HG02884 (cell line): Measurements from ENCODE around the gene CRYAA.

Source experiments
- ATAC-seq: cut with Tn5 transposase; IDR thresholded peaks from one replicate; pipeline ENCODE4 v1.9.1; 2021; ENCODE audit warnings: mild to moderate bottlenecking, moderate library complexity; ENCODE audit not compliant: unreplicated experiment

The CRYAA gene

DNA sequence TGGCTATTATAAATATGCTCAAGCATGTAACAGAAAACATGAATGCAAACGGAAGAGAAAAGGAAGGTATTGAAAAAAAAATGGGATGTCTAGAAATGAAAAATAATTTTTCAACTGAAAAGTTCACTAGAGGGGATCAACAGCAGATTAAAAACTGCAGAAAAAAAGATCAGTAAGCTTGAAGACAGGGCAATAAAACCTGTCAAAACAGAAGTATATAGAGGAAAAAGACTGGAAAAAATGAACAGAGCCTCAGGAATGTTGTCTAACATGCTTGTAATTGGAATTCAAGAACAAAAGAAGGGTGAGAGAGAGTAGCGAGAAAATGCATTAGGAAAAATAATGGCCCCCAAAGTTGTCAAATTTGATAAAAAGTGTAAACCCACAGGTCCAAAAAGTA is 29.6 kb downstream of the CRYAA start:
- no peak for ATAC-seq

DNA sequence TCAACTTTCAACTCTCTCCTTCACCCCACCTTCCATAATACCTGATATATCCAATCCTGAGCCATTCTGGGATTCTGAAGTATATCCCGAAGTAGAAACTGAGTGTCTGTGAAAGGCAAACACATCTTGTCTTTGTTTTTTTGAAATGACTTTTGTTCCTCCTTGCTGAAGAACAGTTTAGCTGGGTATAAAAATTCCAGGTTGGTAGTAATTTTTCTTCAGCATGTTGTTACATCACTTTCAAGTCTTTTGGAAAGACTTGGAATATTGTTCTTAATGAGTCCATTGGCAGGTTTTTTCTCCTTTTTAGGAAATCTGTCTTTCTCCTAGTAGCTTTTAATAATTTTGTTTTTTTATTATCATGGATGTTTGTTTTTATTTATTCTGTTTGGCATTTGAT is 32.7 kb downstream of the CRYAA start:
- no peak for ATAC-seq

DNA sequence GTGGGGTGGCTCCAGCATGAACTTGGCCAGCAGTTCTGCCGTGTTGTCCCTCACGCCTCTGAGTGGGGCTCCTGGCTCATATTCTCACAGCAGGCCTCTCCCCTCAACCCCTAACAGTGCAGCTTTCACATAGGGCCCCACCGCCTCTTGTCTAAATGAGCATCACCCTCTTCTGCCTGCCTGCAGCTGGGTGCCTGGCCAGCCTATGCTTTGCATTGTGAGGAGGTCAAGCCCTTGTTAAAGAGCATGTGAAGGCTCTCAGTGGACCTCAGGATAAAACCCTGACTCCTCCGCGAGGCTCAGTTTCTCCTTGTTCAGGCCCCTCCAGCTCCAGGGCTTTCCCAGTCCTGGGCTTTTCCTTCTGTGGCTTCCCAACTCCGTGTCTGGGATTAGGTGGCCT is 34.8 kb downstream of the CRYAA start:
- ATAC-seq = no peak

DNA sequence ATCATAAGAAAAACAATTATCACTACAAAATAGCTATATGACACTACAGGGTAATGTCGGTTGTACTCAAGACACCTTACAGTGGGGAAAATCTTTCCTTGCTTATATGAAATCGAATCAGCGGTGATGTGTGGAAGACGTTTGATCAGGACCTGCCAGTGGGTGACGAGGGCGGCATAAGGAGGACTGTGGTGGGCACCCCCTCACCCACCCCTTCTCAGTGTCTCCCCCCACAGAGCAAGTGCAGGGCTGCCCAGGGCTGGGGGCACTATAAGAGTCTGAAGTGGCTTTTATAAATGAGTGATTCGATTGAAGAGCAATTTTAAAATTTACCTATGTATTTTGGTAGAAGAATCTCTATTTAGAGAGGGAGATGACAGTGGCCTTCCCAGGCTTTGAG is 35.8 kb downstream of the CRYAA start:
- ATAC-seq = no peak

DNA sequence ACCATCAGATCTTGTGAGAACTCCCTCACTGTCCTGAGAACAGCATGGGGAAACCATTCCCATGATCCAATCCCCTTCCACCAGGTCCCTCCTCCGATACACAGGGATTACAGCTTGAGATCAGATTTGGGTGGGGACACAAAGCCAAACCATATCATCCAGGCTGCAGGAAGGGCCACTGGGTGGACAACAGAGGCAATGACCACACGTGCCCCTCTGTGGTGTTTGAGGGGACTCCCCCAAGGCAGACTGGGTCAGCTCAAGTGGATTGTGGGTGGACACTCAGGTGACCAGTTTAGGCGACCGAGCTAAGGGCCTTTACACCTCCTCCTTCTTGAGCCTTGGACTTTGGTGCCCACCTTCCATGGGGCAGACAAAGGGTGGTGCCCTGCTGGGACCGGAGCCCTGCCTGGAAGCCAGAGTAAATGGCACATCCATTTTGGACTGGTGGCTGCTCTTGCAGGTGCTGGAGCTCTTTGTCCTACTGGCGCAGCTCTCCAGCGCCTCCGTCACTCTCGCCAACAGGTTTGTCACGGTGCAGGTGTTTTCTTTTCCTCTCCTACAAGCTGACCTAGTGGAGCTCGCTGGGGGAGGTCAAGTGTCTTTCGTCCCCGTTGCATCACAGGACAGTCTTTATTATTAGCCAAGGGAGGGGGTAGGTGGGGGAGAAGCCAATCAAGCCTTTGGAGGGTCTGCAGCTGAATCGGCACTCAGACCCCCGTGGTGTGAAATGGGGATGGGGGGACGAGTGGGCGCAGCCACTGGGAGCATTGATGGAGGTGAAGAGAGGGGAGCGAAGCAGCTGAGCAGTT is 37.6 kb downstream of the CRYAA start:
- ATAC-seq = no peak

DNA sequence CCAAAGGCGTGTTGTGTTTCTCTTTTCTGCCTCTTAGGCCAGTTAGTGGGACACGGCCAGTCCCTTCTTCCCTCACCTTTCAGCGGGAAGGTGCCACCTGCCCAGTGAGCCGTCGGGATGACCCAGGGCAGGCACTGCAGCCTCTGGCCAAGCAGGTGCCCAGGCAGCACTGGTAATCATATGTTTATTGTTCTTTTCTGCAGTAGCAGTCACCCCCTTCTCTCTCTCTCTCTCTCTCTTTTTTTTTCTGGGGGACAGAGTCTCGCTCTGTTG is 38.2 kb downstream of the CRYAA start:
- ATAC-seq = no peak

DNA sequence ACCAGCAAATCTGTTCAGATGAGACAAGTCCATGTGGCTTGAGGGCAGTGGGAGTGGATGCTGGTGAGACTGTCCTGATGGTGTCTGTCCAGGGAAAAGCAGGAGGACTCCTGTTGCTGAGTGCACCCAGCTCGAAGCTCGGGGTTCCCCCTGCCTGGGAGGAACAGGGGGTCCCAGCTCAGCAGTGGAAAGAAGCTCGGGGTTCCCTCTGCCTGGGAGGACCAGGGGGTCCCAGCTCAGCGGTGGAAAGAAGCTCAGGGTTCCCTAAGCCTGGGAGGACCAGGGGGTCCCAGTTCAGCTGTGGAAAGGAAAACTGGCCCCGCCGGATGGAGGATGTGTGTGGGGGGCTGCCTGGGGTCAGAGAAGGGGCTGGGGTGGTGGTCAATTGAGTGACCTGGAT is 39.1 kb downstream of the CRYAA start:
- ATAC-seq = no peak

DNA sequence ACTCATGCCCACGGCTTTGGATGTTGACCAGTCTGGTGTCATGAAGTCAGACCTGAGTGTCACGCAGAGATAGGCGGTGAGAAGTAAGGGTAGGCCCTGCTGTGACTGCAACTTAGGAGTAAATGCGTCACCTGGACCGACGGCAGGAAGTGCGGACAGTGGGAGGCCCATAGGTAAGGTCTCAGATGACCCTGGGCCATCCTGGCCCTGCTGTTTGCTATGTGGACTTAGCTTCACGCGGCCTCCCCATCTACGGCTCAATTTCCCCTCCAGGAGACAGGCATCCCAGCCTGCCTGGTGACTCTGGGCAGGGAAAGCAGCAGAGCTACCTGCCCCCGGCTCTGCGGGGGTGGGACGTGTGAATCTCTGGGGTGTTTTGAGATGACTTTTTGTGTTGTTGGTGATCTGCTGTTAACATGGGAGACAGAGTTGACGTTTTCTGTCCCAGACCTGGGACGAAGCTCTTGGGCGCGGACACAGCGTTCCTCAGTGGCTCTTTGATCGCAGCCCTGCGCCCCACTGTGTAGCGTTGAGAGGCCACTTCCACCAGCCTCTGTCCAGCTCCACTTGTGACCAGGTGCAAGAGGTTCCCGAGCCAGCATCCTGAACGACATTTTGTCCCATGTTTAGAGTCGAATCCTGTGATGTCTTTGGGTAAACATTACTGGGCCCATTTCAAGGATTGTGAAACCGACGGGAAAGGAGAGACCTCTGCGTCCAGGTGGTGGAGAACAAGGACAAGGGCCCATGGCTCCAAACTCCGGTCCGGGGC is 39.9 kb downstream of the CRYAA start:
- ATAC-seq = no peak

DNA sequence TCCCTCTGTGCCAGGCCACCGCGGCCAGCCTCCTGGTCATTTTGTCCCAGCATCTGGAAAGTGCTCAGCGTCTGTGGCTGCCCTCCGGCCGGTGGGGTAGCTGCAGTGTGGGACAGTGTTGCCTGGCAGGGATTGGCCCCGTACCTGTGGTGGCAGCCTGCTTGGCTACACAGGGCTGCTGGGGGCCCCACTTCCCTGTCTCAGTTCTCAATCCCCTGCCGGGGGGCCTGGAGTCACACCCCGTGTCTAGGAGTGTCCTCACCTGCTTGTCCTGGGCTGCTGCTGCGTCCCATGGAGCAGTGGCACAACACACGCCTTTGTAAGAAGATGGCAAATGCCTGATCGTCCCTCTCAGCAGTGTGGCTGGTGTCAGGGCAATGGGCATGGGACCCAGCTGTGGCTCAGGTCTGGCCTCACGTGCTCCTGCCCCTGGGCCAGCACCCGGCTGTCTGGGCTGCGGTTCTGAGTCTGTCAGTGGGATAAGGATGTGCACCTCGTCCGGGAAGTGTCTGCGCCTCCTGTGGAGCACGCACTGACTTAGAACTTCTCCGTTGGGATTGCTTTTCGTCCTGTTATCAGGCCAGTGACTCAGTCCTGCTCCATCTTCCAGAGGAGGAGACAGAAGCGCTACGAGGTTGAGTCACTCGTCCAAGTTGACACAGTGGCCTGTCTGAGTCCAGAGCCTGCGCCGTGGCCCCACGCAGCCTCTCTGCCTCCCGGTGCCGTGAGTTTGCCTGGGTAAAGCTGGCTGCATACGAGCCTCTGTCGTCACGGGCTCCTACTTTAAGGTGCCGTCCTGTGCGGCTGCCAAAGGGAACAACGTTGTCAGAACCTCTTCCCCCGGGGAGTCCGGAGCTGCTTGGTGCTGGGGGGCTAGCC is 41.0 kb downstream of the CRYAA start:
- ATAC-seq = no peak

DNA sequence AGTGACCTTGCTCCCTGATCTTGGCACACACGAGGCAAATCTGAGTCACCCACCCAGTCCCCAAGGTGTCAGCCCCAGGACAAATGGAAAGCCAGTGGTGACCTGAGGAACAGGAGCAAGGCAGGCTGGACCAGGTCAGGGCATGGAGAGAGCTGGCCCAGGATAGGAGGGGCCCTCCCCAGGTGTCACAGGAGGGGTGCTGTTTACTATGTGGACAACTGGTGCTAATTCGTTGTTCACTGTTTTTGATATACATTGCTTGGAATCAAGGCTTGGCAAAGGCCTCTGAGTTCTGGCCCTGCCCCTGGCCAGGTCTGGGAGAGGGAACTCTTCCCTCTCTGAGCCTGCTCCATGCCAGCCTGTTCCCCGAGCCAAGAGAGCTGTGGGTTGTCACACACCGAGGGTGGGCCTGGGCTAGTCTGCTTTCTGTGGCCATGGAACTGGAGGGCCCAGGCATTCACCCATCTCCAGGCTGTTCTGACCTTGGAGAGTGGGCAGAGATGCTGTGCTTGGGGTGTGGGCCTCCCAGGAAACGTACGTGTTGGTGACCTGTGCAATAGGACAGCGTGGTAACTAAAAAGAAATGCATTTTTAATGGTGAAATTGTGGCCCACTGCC is 41.8 kb downstream of the CRYAA start:
- ATAC-seq = no peak

DNA sequence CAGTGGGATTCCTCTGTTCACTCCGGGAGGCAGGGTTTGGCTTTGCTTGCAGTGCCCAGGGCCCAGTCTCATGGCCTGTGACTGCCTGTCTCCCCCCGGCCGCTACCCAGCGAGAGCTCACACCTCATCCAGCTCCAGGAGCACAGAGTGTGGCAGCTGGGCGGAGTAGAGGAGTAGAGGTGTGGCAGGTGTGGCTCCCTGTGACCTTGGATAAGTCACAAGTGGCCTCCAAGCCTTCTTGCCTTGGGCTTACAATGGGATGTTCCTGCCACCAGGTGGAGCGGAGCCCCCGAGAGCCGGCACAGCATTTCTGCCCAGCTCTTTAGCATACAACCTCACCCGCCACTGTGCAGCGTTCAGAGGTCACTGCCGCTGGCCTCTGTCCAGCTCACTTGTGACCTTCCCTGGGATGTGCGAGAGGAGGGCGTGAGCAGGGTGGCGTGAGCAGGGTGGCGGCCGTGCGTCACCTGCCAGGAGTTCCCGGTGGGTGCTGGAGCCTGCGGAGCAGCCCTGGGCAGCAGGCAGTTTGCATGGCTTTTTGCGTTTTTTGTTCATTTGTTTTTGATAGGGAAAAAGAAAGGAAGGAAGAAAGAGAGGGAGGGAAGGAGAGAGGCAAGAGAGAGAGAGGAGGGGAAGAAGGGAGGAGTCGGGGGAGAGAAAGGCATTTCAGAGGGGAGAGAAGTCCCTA is 42.4 kb downstream of the CRYAA start:
- no peak for ATAC-seq

DNA sequence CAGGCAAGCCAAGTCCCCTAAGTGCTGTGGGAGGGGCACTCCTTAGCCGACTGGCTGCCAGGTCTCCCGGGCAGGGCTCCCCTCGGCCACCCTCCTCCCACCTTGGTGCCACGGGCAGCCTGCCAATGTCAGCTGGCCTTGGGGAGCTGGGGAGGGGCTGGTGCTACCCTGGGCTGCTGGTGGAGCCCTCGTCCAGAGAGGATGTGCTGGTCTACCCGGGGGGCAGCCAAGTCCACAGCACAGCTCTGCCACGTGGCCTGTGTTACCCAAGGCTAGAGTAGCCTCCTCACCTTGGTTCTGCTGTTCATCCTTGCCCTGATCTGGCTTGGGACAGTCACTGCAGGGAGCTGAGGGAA is 42.9 kb downstream of the CRYAA start:
- no peak for ATAC-seq
